ENCODE results near the gene KIF4A. TPM values are rescaled to one million over a fixed set of nuclear protein-coding genes. Genes with fewer than 3 reads are reported as not detected.

KIF4A gene
- total and polyA plus RNA-seq, 2 of the 13 experiments (the other 11 are each of a cell fraction or from before 2014, with no cell fraction given): 9.4 to 28.2 TPM

GRCh38 chrX:70289793-70290770, at the start of gene KIF4A, which contains the start of gene PDZD11 (continued):
- peak; percentile 39; the same call in 1 of the 2 replicates for TF ChIP-seq CREB1 (IDR thresholded peaks at IDR 0.05)
- peak; percentile 81 for TF ChIP-seq CREB1 (CRISPR knock-in tag; IDR thresholded peaks at IDR 0.05)
- TF ChIP-seq TBX2 (CRISPR knock-in tag; IDR thresholded peaks at IDR 0.05; ENCODE audit: borderline replicate concordance): 0 out of 2 replicates have a peak, but pooled peaks have one; percentile 31
- no peak for TF ChIP-seq NFE2L1 (CRISPR knock-in tag; IDR thresholded peaks at IDR 0.05; ENCODE audit: borderline replicate concordance)
- TF ChIP-seq GRHL1 (CRISPR knock-in tag; conservative IDR thresholded peaks at IDR 0.05): no peak
- no peak for TF ChIP-seq ZBTB49 (CRISPR knock-in tag; IDR thresholded peaks at IDR 0.05; ENCODE audit: borderline replicate concordance)
- no peak for TF ChIP-seq ZNF431 (CRISPR knock-in tag; IDR thresholded peaks at IDR 0.05; ENCODE audit: borderline replicate concordance, low read depth)
- peak; percentile 93 for TF ChIP-seq TFDP1 (CRISPR knock-in tag; IDR thresholded peaks at IDR 0.05; ENCODE audit: borderline replicate concordance)
- TF ChIP-seq THAP11 (CRISPR knock-in tag; IDR thresholded peaks at IDR 0.05): peak; percentile 70
- TF ChIP-seq ZBTB2 (CRISPR knock-in tag; IDR thresholded peaks at IDR 0.05; ENCODE audit: low read depth): peak; percentile 51; the same call in 1 of the 2 replicates
- TF ChIP-seq RARA (CRISPR knock-in tag; IDR thresholded peaks at IDR 0.05): peak; percentile 19; the same call in 1 of the 2 replicates
- TF ChIP-seq ZNF780A (CRISPR knock-in tag; IDR thresholded peaks at IDR 0.05): no peak
- TF ChIP-seq ATRX (CRISPR knock-in tag; IDR thresholded peaks at IDR 0.05; ENCODE audit: borderline replicate concordance): no peak
- TF ChIP-seq SNAPC2 (CRISPR knock-in tag; IDR thresholded peaks at IDR 0.05): 0 out of 2 replicates have a peak, but pooled peaks have one; percentile 13
- TF ChIP-seq SIN3A (IDR thresholded peaks at IDR 0.05; ENCODE audit: borderline replicate concordance, low read depth, low read length): peak; percentile 97; the same call in 1 of the 2 replicates
- no peak for TF ChIP-seq XRCC5 (optimal IDR thresholded peaks at IDR 0.05; ENCODE audit: low read length)
- TF ChIP-seq YEATS2 (CRISPR knock-in tag; IDR thresholded peaks at IDR 0.05; ENCODE audit: borderline replicate concordance): peak; percentile 53; the same call in 1 of the 2 replicates
- TF ChIP-seq TAF1 (CRISPR knock-in tag; IDR thresholded peaks at IDR 0.05): peak; percentile 64; the same call in 1 of the 2 replicates
- TF ChIP-seq DPF2 (CRISPR knock-in tag; IDR thresholded peaks at IDR 0.05; ENCODE audit: borderline replicate concordance, low read depth): no peak
- TF ChIP-seq JUNB (CRISPR knock-in tag; IDR thresholded peaks at IDR 0.05; ENCODE audit: borderline replicate concordance): no peak
- TF ChIP-seq MEIS1 (CRISPR knock-in tag; IDR thresholded peaks at IDR 0.05; ENCODE audit: borderline replicate concordance): no peak
- TF ChIP-seq ZNF782 (CRISPR knock-in tag; IDR thresholded peaks at IDR 0.05; ENCODE audit: borderline replicate concordance): no peak

Measured in HepG2 (cell line).